Prostate gland (tissue), 2 donors: ENCODE measurements around the gene SPINT1.

Experiments used
- CTCF ChIP-seq, 4 experiments: fragments of 200-600 bp in 2 of 4; fragments of 450-650 bp in 2 of 4; sonication (generic) in 2 of 4; IDR thresholded peaks; 1 replicate in 3 of 4; 2 replicates in 1 of 4; pipeline ENCODE4 v1.5.1; 2016 to 2019; ENCODE audit warnings: antibody characterized with exemption in 4 of 4, mild to moderate bottlenecking in 2 of 4, moderate library complexity in 2 of 4
- POLR2A ChIP-seq: fragments of 450-650 bp; IDR thresholded peaks from one replicate; pipeline ENCODE4 v1.6.1; 2016; ENCODE audit warnings: antibody characterized with exemption, mild to moderate bottlenecking
- POLR2AphosphoS5 ChIP-seq: sonication (generic); formaldehyde crosslinking; IDR thresholded peaks from one replicate; pipeline ENCODE4 v1.6.1; 2017; ENCODE audit warnings: antibody characterized with exemption

GRCh38 chr15:40906091-40906990, 62.5 kb downstream of the SPINT1 start:
- peak; percentile 69 to 96 (median 90) for TF ChIP-seq CTCF (IDR thresholded peaks at IDR 0.05)
- TF ChIP-seq POLR2AphosphoS5 = no peak
- TF ChIP-seq POLR2A = no peak
